ENCODE data around the gene TRPC6. TPM values are rescaled to one million over a fixed set of nuclear protein-coding genes. Genes with fewer than 3 reads are reported as not detected.

The TRPC6 gene
- total RNA-seq, 2 donors from 2014 or later, result 0.52 to 4.0 TPM

DNA sequence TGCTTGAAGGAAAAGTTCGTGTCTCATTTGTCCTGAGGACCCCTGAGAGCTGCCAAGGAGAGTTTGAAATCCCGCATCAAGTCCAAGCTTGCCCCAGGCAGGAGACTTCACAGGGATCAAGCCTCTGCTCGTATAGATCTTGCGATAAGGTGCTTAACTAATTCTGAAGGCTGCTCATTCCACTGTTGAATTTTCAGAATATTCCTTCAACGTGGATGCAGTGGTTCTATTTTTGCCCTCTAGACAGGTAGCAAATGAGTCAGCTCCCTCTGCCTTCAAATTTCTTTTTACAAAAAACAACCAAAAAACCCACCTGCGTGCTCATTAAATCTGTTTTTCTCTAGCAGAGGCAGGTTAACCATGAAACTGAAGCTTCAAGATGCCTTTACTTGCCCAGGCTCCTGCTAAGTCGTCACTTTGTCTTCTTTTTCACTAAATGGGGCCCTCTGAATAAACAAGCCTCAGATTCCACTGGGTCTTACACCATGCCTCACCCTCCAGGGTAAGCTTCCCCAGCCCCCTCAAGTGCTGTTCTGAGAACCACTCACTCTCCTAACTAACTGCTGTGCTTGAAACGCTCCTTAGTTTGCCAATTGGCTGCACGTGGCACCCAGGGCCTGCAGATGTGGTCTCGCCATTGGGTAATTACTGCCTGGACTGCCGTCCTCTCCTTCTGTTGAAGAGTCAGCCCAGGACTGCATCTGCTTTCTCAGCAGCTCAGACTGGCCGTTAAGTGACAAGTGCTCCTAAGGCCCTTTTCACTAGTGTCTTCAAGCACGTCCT, 105.0 kb downstream of the TRPC6 start:
- 53 to 57% methylated on average over 13 of the region's 13 CpGs for WGBS, 2 donors
- H3K27ac ChIP-seq, result no peak overlapping the region

GRCh38 chr11:101477926-101478325, 105.9 kb downstream of the TRPC6 start:
- H3K4me3 ChIP-seq, result no peak overlapping the region
- H3K27ac ChIP-seq, result no peak overlapping the region

More for the DNA sequence above, 105.0 kb downstream of the TRPC6 start:
- ATAC-seq, result no peak
- no peak for DNase-seq
- Histone ChIP-seq H3K4me3 (no peak overlapping the region), H3K4me1 (no peaks in the 10 kb centered on the region), H3K27me3 (no peaks in the 10 kb centered on the region), H3K36me3 (replicated peaks in 1 of 2; ENCODE audit: insufficient read depth in 1 of 2, low read depth in 2 of 2) (no peaks in the 10 kb centered on the region), H3K9me3 (no peaks in the 10 kb centered on the region)
- TF ChIP-seq CTCF (IDR thresholded peaks at IDR 0.05) (no peak), POLR2A (IDR thresholded peaks at IDR 0.05) (no peak)
- intact Hi-C loops (cut with DNase I), result no loop called here

DNA sequence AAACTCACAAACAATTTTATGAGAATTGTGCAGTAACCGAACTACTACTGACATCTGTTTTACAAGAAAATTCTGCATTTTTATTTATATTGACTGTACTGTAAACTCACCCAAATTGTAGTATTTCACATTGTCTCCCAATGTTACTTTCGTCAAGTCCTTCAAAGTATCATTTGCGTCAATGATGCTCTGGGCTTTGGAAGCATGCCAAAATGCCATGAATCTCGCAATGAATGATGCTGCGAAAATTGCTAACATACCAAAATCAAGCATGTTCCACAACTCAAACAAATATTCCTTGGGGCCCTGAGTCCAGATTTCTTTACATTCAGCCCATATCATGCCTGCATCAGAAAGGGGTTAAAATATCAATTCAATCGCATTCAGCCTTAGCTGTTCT, 107.6 kb downstream of the TRPC6 start:
- Histone ChIP-seq H3K36me3 (replicated peaks in 1 of 2; ENCODE audit: insufficient read depth in 1 of 2, low read depth in 2 of 2) (no peaks in the 10 kb centered on the region), H3K4me1 (no peaks in the 10 kb centered on the region), H3K4me3 (no peak overlapping the region), H3K27ac (no peak overlapping the region), H3K27me3 (no peaks in the 10 kb centered on the region), H3K9me3 (no peaks in the 10 kb centered on the region)
- no peak for ATAC-seq
- WGBS, 2 donors, result 79 to 87% methylated on average over 6 of the region's 6 CpGs
- intact Hi-C loops (cut with DNase I), result no loop called here
- DNase-seq, result no peak
- TF ChIP-seq POLR2A (IDR thresholded peaks at IDR 0.05) (no peak), CTCF (IDR thresholded peaks at IDR 0.05) (no peak)

More at GRCh38 chr11:101477926-101478325, 105.9 kb downstream of the TRPC6 start:
- H3K27me3 ChIP-seq, result no peaks in the 10 kb centered on the region
- ATAC-seq (no peak), DNase-seq (no peak)
- H3K4me1 ChIP-seq, result no peaks in the 10 kb centered on the region
- no peak for TF ChIP-seq CTCF (IDR thresholded peaks at IDR 0.05)
- TF ChIP-seq POLR2A (IDR thresholded peaks at IDR 0.05), result no peak
- WGBS, 2 donors, result 61% methylated on average over 3 of the region's 3 CpGs
- H3K36me3 ChIP-seq (replicated peaks in 1 of 2; ENCODE audit: insufficient read depth in 1 of 2, low read depth in 2 of 2), result no peaks in the 10 kb centered on the region
- intact Hi-C loops (cut with DNase I), result no loop called here
- H3K9me3 ChIP-seq, result no peaks in the 10 kb centered on the region

GRCh38 chr11:101475699-101476098, 108.1 kb downstream of the TRPC6 start:
- intact Hi-C loops (cut with DNase I), result no loop called here
- Histone ChIP-seq H3K9me3 (no peaks in the 10 kb centered on the region), H3K36me3 (replicated peaks in 1 of 2; ENCODE audit: insufficient read depth in 1 of 2, low read depth in 2 of 2) (no peaks in the 10 kb centered on the region), H3K27ac (no peak overlapping the region), H3K4me3 (no peak overlapping the region), H3K27me3 (no peaks in the 10 kb centered on the region), H3K4me1 (no peaks in the 10 kb centered on the region)
- no peak for ATAC-seq
- WGBS, 2 donors, result 58 to 65% methylated on average over 4 of the region's 4 CpGs
- TF ChIP-seq CTCF (IDR thresholded peaks at IDR 0.05) (no peak), POLR2A (IDR thresholded peaks at IDR 0.05) (no peak)
- DNase-seq, result no peak

GRCh38 chr11:101474666-101475065, 109.1 kb downstream of the TRPC6 start:
- intact Hi-C loops (cut with DNase I), result no loop called here
- DNase-seq (no peak), ATAC-seq (no peak)
- WGBS, 2 donors, result 66 to 71% methylated on average over 3 of the region's 3 CpGs
- Histone ChIP-seq H3K4me3 (no peak overlapping the region), H3K27me3 (no peaks in the 10 kb centered on the region), H3K9me3 (no peaks in the 10 kb centered on the region), H3K27ac (no peak overlapping the region), H3K36me3 (replicated peaks in 1 of 2; ENCODE audit: insufficient read depth in 1 of 2, low read depth in 2 of 2) (no peaks in the 10 kb centered on the region), H3K4me1 (no peaks in the 10 kb centered on the region)
- TF ChIP-seq POLR2A (IDR thresholded peaks at IDR 0.05) (no peak), CTCF (IDR thresholded peaks at IDR 0.05) (no peak)
